Measurements from ENCODE around the gene DIP2C. TPM values are rescaled to one million over a fixed set of nuclear protein-coding genes. Genes with fewer than 3 reads are reported as not detected.
A peak's percentile ranks its signal among the peaks of the same experiment; 100 is the strongest.

DIP2C gene
- total RNA-seq, 1 experiment from 2014 or later: 11.0 TPM

GRCh38 chr10:716821-717220 lies 27.4 kb upstream of the DIP2C start:
- H3K36me3 Mint-ChIP-seq (ENCODE audit: insufficient read depth, unreplicated experiment): no peaks in the 10 kb centered on the region
- CTCF ChIA-PET: no interaction called here
- no peak for DNase-seq
- no TSS peak for BruUV-seq (replicated peaks)
- no peak overlapping the region for H3K4me3 Mint-ChIP-seq (ENCODE audit: low read depth, unreplicated experiment)
- no peaks in the 10 kb centered on the region for H3K4me1 Mint-ChIP-seq (ENCODE audit: low read depth, unreplicated experiment)
- intact Hi-C loops (cut with micrococcal nuclease; ENCODE audit: unreplicated experiment): no loop called here
- peaks cover 13% of the 10 kb centered on the region for H3K27me3 Mint-ChIP-seq (ENCODE audit: unreplicated experiment)
- no peak overlapping the region for H3K27ac Mint-ChIP-seq (ENCODE audit: unreplicated experiment)
- no peak for TF ChIP-seq CTCF (IDR thresholded peaks at IDR 0.05; ENCODE audit: unreplicated experiment)
- H3K9me3 Mint-ChIP-seq (ENCODE audit: low read depth, unreplicated experiment): peaks cover 3% of the 10 kb centered on the region

GRCh38 chr10:714214-714613 lies 24.7 kb upstream of the DIP2C start:
- no peaks in the 10 kb centered on the region for H3K4me1 Mint-ChIP-seq (ENCODE audit: low read depth, unreplicated experiment)
- CTCF ChIA-PET: no interaction called here
- peaks cover 3% of the 10 kb centered on the region for H3K9me3 Mint-ChIP-seq (ENCODE audit: low read depth, unreplicated experiment)
- H3K27ac Mint-ChIP-seq (ENCODE audit: unreplicated experiment): no peak overlapping the region
- H3K27me3 Mint-ChIP-seq (ENCODE audit: unreplicated experiment): peaks cover 13% of the 10 kb centered on the region
- BruUV-seq (replicated peaks): no TSS peak
- no peaks in the 10 kb centered on the region for H3K36me3 Mint-ChIP-seq (ENCODE audit: insufficient read depth, unreplicated experiment)
- no peak overlapping the region for H3K4me3 Mint-ChIP-seq (ENCODE audit: low read depth, unreplicated experiment)
- DNase-seq: no peak
- TF ChIP-seq CTCF (IDR thresholded peaks at IDR 0.05; ENCODE audit: unreplicated experiment): no peak
- intact Hi-C loops (cut with micrococcal nuclease; ENCODE audit: unreplicated experiment): no loop called here

DNA sequence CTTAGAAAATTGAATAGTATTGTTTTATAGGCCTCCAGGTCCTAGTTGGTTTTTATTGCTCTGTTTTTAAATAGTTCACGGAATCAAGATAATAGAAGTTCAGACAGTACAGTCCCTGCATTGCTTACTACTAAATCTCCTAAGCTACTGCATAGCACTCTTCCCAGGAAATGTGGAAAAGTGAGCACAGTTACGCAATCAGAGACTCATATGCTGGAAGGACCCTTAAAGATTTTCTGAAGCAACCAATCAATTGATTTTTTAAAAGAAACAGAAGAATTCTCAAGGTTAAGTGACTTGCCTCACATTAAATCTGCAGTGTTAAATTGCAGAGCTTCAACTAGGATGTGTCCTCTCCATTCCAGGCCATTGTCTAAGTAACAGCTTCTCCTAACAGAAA lies 23.1 kb upstream of the DIP2C start:
- CTCF ChIA-PET: no interaction called here
- DNase-seq: no peak
- H3K36me3 Mint-ChIP-seq (ENCODE audit: insufficient read depth, unreplicated experiment): no peaks in the 10 kb centered on the region
- no peaks in the 10 kb centered on the region for H3K4me1 Mint-ChIP-seq (ENCODE audit: low read depth, unreplicated experiment)
- intact Hi-C loops (cut with micrococcal nuclease; ENCODE audit: unreplicated experiment): no loop called here
- TF ChIP-seq CTCF (IDR thresholded peaks at IDR 0.05; ENCODE audit: unreplicated experiment): no peak
- H3K27ac Mint-ChIP-seq (ENCODE audit: unreplicated experiment): no peak overlapping the region
- H3K4me3 Mint-ChIP-seq (ENCODE audit: low read depth, unreplicated experiment): no peak overlapping the region
- peaks cover 7% of the 10 kb centered on the region for H3K27me3 Mint-ChIP-seq (ENCODE audit: unreplicated experiment)
- no TSS peak for BruUV-seq (replicated peaks)
- H3K9me3 Mint-ChIP-seq (ENCODE audit: low read depth, unreplicated experiment): peaks cover 3% of the 10 kb centered on the region

DNA sequence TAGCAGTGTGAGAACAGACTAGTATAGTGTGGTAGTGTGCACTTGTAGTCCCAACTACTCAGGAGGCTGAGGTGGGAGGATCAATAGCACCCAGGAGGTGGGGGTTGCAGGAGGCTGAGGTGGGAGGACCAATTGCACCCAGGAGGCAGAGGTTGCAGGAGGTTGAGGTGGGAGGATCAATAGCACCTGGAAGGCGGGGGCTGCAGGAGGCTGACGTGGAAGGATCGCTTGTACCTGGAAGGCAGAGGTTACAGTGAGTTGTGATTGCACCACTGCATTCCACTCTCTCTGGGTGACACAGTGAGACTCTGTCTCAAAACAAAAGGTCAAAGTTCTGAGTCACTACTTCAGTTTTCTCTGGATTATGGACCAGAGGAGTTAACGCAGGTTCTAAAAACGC lies 22.6 kb upstream of the DIP2C start:
- CTCF ChIA-PET: no interaction called here
- no peaks in the 10 kb centered on the region for H3K4me1 Mint-ChIP-seq (ENCODE audit: low read depth, unreplicated experiment)
- no peak for TF ChIP-seq CTCF (IDR thresholded peaks at IDR 0.05; ENCODE audit: unreplicated experiment)
- no peak overlapping the region for H3K27ac Mint-ChIP-seq (ENCODE audit: unreplicated experiment)
- peaks cover 3% of the 10 kb centered on the region for H3K9me3 Mint-ChIP-seq (ENCODE audit: low read depth, unreplicated experiment)
- BruUV-seq (replicated peaks): no TSS peak
- peaks cover 12% of the 10 kb centered on the region for H3K27me3 Mint-ChIP-seq (ENCODE audit: unreplicated experiment)
- peak; percentile 26 for DNase-seq
- no peak overlapping the region for H3K4me3 Mint-ChIP-seq (ENCODE audit: low read depth, unreplicated experiment)
- intact Hi-C loops (cut with micrococcal nuclease; ENCODE audit: unreplicated experiment): no loop called here
- H3K36me3 Mint-ChIP-seq (ENCODE audit: insufficient read depth, unreplicated experiment): no peaks in the 10 kb centered on the region

- peaks cover 34% of the 10 kb centered on the region for H3K27me3 Mint-ChIP-seq (ENCODE audit: unreplicated experiment)
- no peaks in the 10 kb centered on the region for H3K4me1 Mint-ChIP-seq (ENCODE audit: low read depth, unreplicated experiment)
- TF ChIP-seq CTCF (IDR thresholded peaks at IDR 0.05; ENCODE audit: unreplicated experiment): no peak
- intact Hi-C loops (cut with micrococcal nuclease; ENCODE audit: unreplicated experiment): no loop called here
- DNase-seq: no peak
- no TSS peak for BruUV-seq (replicated peaks)
- H3K27ac Mint-ChIP-seq (ENCODE audit: unreplicated experiment): no peak overlapping the region
- peaks cover 3% of the 10 kb centered on the region for H3K9me3 Mint-ChIP-seq (ENCODE audit: low read depth, unreplicated experiment)
- no peak overlapping the region for H3K4me3 Mint-ChIP-seq (ENCODE audit: low read depth, unreplicated experiment)
- H3K36me3 Mint-ChIP-seq (ENCODE audit: insufficient read depth, unreplicated experiment): no peaks in the 10 kb centered on the region
- CTCF ChIA-PET: no interaction called here
Observed at GRCh38 chr10:707861-708260, 18.4 kb upstream of the DIP2C start.

All from Calu3 (cell line).